ENCODE results near the gene MYO9B.

MYO9B gene

DNA sequence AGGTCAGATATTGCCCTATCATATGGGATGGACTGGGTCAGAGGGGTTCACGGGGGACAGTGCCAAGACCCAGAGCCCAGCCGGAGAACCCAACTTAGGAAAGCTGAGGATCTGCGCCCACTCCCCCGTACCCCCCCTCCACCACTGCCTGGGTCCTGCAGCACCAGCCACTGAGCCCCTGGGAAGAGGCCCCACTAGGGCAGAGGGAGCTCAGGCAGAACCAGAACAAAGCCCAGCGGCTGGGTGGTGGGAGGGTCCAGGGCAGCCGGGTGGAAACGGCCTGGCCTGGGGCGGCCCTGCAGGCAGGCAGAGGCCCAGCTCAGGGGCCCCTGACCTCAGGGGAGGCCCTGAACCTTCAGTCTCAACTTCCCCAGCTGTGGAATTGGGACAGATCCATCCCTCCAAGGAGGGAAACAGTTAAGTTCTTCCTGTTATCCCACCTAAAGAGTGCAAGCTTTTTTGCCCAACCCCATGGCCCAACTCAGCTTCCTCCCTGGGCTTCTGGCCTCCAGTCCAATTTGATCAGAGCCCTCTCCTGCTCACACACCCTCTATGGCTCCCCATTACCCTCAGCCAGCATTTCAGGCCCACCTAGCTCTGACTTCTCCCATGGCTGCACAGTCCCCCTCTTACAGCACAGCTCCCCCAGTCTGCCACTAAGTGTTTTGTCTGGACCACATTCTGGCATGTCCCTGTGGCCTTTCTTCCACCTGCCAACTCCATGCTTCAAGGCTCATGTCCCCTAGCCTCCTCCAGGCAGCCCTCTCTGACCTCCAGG lies 167.0 kb downstream of the MYO9B start:
- no peak for DNase-seq (ENCODE audit: low spot score)

DNA sequence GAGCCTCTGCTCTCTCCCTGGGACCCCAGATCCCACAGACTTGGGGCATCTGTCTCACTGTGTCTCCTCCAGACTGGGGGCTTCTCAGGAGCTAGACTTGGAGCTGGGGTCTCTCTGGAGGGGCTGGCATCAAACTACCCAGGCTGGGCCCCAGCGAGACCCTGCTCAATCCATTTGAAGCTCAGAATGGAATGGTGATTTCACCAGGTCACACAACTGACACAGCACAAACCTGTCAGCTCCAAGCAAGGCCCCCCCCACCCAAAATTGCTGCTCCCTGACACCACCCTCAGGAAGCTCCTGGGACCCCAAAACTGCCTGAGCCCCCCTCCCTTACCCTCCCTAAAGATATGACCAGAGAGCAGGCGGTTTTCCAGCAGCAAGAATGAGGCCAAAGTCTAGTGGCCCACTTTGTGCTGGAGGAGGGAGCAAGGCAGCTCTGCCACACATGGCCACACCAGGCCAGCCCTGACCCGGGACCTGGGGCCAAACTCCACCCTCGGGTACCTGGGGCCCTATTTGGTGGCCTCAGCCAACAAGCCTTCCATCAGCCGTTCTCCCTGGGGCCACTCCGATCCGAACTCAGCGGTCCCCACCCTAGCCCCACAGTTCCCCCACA lies 167.7 kb downstream of the MYO9B start:
- DNase-seq (ENCODE audit: low spot score) = no peak

DNA sequence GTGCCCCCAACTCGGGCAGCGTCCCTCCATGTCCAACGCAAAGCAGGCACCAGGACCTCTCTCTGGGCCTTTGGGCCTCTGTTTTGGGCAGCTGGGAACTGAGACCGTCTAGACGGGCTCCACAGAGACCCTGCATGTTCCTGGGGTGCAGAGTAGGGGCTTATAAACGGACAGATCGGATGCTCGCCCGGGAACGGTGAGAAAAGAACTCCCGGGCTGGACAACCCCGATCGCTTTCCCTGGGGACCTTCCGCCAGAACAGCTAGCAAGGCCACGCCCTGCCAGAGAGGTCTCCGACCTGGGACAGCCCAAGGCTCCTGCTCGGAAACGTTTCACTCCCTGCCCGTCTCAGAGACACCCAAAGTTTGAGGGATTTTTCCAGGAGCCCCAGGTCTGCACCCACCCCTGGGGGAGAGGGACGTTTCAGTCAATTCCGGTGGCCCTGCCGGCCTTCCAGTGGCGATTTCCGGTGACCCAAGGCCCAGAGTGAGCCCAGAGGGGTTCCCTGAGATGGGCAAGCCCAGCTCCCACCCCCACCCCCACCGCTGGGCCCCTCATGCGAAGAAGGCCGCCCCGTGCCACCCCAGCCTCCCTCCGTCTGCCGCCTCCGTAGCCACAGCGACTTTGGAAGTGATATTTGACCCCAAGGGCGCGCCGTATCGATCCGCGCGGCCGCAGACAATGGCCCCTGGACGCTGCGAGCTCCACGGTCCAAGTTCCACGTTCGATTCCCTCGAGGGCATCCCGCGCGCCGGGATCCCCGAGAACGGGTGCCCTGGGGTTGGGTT lies 168.4 kb downstream of the MYO9B start:
- DNase-seq (ENCODE audit: low spot score) = peak; percentile 65

DNA sequence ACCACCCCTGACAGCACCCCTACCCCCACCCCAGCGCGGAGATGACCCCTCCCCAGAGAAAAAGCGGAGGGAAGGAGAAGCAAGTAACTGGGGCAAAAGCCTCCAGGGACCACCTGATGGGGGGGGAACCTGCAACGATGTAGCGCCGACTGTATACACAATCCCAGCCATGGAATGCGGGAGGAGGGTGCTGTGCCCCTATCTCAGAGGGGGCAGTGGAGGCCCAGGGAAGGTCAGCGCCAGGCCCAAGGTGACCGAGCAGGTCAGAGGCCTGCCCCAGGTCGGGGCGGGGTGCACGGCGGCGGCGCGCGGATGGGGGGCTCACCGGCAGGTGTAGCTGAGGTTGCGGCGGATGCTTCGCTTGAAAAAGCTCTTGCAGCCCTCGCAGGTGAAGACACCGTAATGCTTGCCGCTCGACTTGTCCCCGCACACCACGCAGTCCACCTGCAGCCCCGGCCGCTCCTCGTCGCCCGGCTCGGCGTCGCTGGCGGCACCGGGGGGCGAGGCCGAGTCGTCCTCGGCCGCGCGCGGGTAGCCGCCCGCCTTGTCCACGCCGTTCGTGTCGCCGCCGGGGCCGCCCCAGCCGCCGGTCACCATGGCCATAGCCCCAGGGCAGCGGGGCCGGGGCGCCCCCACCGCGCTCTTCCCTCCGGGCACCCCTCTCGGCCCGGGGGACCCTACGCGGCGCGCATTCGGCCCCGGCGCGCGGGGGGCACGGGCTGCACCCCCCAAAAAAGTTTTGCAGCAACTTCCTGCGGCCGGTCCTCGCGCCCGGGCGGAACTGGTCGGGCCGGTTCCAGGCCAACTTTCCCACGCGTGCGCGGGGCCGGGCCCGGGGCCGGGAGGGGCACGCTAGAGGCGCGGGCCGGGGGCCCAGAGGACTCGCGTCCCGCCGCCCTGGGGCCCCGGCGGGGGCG lies 169.3 kb downstream of the MYO9B start:
- peak; percentile 17 for DNase-seq (ENCODE audit: low spot score)

DNA sequence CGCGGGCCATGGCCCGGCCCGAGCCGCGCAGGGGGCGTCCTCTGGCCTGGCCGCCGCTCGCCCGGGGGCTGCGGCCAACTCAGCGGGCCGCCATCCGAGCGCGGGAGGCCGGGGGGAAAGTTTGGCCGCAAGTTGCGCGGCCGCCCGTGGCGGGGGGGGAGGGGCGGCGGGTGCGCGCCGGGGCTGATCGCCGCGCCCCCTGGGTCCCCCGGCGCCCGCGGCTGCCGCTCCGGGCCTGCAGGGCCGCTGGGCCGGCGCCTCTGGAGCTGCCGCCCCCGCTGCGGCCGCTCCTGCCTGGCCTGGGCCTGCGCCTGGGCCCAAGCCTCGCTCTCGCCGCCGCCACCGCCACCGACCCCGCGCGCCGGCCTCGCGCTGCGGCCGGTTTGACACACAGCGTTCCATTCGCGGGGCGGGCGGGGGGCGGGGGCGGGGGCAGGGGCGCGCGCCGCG lies 170.0 kb downstream of the MYO9B start, which contains the start of gene NR2F6:
Gene NR2F6, minus strand, starts transcription at position 385 of the 450 bp plus-strand sequence. CDS start 699 bp downstream, outside the sequence.
- DNase-seq (ENCODE audit: low spot score) = peak; percentile 19

DNA sequence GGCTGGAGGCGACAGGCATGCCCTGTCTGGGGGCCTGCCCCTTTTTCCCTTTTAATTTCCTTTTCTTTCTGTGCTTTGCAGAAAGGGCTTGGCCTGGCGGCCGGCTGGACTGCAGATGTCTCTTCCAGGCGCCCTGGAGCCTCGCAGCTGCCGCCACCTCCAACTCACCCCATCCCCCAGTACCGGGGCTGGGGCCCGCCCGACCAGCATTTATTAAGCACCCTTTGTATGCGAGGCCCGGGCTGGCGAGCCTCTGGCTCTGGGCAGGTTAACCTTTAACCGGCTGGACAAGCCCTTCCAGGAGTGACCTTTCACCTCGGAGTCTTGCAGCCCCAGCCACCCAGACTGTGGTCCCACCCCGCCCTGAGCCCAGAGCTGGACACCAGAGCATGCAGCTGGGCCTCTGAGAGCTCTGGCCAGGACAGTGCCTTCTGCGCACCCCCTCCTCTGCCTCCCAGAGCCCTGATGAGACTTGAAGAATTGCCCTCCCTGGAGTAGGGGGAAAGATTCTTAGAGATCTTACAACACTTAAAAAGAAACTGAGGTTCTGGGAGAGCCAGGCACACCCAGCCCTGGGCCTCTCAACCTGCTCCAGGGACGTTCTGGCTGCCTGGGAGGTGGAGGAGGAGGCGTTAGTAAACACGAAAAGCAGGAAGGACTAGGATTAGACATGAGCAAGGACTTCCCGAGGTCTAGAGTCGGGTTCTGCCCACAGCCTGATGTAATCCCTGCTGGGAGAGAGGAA lies 171.3 kb downstream of the MYO9B start:
- DNase-seq (ENCODE audit: low spot score) = no peak

DNA sequence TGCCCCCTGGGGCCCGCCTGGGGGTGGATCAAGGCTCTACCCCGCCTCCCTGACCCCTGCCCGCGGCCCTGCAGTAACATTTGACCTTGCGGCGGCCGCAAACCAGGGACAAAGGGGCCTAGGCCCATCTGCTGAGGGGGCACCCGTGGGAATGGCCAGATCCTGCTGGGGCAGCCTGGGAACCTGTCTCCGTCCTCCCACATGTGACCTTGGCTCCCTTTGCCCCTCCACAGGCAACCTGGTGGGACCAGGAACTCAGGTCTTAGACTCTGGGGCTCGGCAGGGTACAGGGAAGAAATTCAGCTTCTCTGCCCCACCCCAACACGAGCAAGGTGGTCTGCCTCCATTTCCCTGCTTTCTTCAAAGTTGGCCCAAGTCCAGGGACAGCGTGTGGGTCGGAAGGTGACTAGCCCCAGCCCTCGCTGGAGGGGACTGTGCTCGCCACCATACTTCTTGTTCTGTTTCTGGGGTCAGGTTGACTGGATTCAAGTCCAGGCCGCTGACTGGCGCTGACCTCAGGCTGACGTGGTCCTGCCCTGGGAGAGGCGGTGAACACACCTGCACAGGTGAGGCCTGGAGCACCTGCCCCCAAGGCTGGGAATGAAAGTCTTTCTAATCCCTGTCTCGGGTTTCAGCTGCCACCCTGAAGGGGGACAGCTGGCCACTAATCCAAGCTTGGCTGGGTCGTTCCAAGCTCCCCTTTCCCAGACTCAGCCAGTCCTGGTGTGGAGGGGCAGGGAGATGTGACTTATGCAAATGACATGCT lies 172.6 kb downstream of the MYO9B start:
- DNase-seq (ENCODE audit: low spot score) = peak; percentile 43

DNA sequence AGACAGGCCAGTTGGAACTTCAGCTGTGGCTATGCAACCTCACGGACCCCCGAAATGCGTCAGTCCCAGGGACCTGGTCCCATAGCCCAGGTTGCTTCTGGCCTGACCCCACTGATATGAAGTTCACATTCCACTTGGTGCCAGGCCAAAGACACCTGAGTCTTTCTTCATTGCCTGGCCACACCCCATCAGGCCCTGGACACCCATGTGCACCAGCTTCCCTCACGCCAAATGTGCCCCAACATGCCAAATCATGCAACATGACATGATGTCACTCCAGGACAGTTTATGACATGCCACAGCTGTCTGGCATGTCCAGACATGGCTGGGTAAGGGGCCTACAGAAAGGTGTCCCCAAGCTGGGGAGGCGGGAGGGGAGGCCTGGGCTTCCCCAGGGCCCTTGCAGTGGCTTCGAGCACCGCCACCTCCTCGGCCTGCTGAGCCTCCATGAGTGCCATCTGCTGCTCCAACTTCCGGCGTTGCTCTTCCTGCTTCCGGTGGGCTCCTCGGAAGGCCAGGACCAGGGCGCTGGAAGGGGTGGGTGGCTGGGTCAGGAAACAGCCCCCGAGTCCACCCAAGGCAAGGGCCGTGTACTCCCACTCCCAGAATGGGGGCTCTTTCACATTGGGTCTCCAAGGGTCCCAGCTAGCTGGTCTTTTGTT lies 174.4 kb downstream of the MYO9B start:
- no peak for DNase-seq (ENCODE audit: low spot score)

DNA sequence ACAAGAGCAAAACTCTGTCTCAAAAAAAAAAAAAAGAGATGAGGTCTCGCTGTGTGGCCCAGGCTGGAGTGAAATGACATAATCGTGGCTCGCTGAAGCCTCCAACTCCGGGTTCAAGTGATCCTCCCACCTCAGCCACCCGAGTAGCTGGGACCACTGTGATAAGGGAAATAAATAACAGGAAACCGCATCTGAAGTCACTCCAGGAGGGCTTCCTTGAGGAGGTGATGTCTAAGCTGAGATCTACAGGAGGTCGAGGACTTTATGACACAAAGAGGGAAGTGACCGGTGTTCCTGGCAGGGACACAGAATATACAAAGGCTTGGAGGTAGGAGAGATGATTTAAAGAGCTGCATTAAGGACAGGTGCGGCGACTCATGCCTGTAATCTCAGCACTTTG lies 179.1 kb downstream of the MYO9B start:
- no peak for DNase-seq (ENCODE audit: low spot score)

DNA sequence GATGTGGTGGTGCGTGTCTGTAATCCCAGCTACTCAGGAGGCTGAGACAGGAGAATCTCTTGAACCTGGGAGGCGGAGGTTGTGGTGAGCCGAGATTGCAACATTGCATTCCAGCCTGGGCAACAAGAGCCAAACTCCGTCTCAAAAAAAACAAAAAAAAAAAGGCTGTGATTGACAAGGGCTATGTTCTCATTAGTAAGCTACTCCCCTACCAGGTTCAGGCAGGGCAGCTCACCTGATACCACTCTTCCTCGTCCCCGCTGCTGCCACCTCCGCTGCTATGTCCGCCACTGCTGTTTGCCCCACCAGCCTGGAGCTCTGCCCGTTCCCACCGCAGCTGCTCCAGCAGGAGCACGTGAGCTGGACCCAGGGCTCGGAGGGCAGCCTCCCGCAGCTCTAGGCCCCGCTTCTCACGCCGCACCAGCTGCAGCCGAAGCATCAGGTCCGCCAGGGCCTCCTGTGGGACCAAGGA lies 179.6 kb downstream of the MYO9B start:
- DNase-seq (ENCODE audit: low spot score) = peak; percentile 33

DNA sequence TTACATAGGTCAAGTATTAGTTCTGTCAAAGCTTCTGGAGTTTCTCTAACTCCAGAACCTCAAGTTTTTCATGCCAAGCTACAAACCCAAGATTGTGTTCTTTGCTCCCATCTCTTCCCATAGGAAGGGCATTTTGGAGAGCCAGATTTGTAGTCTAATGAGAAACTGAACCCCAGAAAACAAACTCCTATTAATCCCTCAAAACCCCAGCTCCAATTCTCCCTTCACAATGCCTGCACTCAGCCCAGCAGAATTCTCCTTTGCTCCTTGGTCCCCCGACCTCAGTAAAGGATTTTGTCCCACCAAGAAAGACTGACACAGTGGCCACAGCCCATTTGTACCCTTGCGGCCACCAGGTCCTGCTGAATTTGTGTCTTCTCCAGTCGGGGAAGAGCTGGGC lies 180.6 kb downstream of the MYO9B start:
- DNase-seq (ENCODE audit: low spot score) = no peak

DNA sequence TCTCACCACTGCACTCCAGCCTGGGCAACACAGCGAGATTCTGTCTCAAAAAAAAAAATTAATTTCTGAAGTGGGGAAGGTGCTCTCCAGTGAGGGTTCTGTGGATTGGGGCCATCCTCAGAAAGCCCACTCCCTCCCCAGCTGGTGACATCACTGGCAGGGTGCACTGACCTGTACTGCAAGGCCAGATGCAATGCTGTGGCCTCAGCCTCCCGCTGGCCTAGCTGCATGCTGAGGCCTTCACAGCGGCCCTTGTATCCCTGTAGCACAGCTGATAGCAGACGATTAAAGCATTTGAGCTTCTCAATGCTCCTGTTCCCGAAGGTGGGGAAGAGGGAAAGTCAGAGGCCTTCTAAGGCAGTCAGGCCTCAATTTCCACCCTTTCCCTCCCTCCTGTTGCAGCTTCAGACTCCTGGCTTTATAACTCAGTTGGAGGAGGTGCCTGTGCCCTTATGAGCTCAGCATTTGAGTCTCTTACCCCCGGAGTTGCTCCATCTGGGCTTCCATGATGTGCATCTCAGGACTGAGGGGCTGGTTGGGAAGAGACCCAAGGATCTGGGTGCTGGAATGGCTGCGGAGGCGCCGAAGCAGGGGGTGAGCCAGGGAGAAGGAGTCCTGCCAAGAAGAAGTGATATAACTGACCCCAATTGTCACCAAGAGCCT lies 183.7 kb downstream of the MYO9B start:
- DNase-seq (ENCODE audit: low spot score) = no peak

DNA sequence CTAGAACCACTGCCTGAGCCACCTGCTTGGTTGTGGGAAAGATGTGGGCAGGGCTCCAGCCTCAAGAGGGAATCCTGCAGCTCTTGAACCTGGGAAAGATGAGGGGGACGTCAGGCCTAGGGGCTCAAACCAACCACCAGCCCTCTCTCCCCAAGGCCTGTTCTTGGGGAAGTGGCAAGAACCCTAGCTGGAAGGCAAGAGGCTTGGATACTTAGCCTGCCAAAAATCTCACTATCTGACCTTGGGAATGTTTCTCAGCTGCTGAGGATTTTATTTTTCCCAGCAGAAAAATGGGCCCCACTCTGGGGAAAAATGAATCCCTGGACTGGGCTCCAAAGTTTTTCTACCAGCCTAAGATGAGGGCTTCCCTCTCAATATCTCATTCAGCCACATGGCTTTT lies 184.4 kb downstream of the MYO9B start:
- DNase-seq (ENCODE audit: low spot score) = no peak

DNA sequence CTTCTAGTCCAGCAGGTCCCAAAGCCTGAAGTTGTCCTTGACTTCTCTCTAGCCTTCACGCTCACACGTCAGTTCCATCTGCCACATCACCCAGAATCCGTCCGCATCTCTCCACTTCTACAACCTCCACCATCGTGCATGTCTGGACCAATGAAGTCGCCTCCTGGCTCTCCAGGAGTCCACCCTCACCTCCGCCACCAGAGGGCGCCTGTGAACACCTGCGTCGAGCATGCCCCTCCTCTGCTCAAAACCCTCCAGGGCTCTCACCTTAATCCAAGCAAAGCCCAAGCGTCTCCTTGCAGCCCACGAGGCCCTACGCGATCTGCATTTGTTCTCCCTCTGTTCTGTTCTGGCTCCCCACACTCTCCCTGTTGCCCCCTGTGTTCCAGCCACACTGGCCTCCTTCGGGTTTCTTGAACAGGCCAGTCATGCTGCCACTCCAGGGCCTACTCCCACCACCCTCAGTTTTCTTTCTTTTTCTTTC lies 185.3 kb downstream of the MYO9B start:
- DNase-seq (ENCODE audit: low spot score) = peak; percentile 84

DNA sequence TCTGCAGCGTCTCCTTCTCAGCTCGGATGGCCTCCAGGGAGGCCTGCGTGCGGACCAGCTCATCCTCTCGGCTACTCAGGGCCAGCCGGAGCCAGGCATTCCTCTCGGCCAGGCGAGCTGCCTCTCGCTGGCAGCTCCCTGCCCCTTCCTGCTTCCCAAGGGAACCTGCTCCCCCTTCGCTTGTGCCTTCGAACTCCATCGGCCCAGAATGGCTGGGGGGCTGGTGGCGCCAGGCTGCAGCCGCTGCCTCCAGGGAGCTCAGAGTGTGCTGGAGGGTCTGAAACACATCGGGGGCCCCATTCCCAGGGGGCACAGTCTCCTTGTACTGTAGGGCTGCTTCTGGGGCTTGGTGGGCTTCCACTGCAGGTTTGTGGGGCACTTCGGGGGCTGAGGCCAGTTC lies 187.0 kb downstream of the MYO9B start:
- DNase-seq (ENCODE audit: low spot score) = no peak

Measured in kidney tubule cell (primary cell).